HG03558 (cell line): ENCODE measurements around the gene RHO.
"Not testable (repeated sequence)": the region's sequence is repeated elsewhere in the genome, so short reads cannot be mapped to it uniquely, and the experiment has no call there.

ENCODE experiments used
- ATAC-seq: cut with Tn5 transposase; IDR thresholded peaks from one replicate; pipeline ENCODE4 v1.9.1; 2021; ENCODE audit warnings: moderate number of reproducible peaks; ENCODE audit not compliant: unreplicated experiment; ENCODE audit errors: extremely low read depth

The RHO gene

DNA sequence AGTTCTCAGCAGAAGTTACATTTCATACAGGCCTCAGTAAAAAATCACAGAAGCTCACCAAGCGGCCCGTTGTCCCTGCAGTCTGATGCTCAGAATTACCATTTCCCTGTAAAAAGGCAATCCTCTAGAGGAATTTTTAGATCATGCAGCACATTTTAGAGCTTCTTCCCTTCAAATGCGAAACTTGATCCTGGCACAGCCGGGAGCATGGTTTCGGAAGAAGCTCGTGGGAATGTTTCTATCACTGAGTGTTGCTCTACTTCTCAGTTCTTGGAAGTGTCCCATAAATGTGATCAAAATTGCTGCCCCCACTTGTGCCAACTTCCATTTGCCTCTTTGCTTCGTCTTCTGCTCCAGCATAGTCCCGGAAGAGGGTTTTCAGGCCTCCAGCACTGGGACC lies 10.8 kb downstream of the RHO start:
- ATAC-seq = no peak

GRCh38 chr3:129540776-129541516 lies 12.5 kb downstream of the RHO start:
- no peak for ATAC-seq

DNA sequence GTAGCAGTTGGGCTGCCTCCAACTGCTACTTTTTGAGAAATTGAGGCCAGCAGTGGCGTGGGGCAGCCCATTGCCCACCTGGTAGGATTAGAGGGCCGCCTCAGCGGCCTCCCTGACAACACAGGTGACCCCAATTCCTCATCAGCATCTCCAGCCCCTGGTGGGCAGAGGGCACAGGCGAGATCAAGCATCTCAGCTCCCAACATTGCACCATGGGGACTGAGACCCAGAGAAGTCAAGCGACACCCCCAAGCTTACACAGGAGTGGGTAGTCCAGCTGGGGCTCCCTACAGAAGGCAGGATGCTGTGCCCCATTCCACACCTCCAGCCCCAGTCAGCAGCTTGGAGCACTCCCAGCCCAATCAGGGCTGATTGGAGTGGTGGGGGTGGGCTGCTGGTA lies 14.3 kb downstream of the RHO start:
- ATAC-seq = no peak

GRCh38 chr3:129543156-129543790 lies 14.8 kb downstream of the RHO start, which contains the start of gene H1-8:
H1-8 (plus strand) TSS chr3:129543175; CDS start chr3:129543219, 44 bp downstream.
- ATAC-seq = no peak

DNA sequence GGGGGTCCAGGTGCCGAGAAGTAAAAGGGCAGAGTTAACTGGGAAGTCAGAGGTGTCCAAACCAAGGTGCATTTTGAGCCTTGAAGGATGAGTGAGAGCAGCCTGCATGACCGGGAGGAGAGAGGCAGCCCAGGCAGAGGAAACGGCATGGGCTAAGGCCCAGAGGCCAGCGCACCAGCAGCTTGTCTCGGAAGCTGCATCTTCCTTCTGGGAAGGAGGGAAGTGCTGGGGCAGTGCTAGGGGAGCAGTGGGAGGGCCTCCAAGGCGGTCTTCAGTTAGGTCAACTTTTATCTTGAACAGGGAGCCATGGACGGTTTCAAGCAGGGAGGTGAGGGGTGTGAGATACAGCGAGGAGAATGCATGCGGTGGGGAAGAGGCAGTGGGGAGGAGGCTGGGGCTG lies 15.6 kb downstream of the RHO start:
- no peak for ATAC-seq

GRCh38 chr3:129545951-129546350 lies 17.5 kb downstream of the RHO start:
- ATAC-seq = not testable (repeated sequence)

DNA sequence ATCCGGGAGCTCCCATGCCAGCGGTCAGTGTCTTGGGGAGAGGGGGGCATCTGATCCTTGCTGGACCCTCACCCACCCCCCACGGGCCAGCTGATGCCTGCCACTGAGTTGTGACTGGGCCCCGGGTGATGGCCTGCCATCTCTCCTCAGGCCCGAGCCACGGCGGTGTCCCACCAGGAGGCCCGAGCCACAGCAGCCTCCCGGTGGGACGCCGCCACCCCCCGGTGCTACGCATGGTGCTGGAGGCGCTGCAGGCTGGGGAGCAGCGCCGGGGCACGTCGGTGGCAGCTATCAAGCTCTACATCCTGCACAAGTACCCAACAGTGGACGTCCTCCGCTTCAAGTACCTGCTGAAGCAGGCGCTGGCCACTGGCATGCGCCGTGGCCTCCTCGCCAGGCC lies 18.8 kb downstream of the RHO start:
- no peak for ATAC-seq

- ATAC-seq = no peak
These were observed 19.9 kb downstream of the RHO start for GRCh38 chr3:129548104-129548965.

GRCh38 chr3:129549006-129549800 lies 20.8 kb downstream of the RHO start:
- ATAC-seq = no peak

DNA sequence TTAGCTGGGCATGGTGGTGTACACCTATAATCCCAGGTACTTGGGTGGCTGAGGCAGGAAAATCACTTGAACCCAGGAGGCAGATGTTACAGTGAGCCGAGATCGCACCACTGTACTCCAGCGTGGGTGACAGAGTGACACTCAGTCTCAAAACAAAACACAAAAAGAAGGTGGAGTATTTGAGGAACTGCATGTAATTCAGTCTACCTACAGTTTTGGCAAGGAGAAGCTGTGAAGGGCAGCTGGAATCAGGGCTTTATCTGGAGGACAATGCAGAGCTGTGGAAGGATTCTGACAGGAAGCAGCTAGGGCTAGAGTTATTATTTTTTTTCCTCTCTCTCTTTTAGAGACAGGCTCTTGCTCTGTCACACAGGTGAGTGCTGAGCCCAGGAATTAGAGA lies 21.4 kb downstream of the RHO start:
- ATAC-seq = no peak

GRCh38 chr3:129552287-129553050 lies 24.0 kb downstream of the RHO start:
- ATAC-seq = no peak

GRCh38 chr3:129553171-129553570 lies 24.7 kb downstream of the RHO start:
- ATAC-seq = no peak

DNA sequence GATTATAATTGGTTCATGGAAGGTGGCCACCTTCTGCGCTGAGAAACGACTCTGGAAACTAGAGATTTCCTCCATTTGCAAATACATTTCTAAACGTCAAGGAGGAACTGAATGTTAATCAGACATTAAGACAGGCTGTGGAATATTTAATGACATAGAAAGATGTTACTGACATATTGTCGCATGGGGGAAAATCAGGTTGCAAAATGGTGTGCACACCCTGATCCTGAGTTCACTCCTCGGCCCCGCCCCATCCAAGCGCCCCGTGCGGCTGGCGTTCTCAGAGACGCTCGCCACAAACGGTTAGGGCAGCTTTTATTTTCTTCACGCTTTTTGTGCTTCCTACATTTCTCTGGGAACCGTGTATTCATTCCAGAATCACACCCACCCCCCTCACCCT lies 25.3 kb downstream of the RHO start:
- no peak for ATAC-seq

GRCh38 chr3:129554356-129555152 lies 26.1 kb downstream of the RHO start:
- no peak for ATAC-seq

- no peak for ATAC-seq
These were observed 26.7 kb downstream of the RHO start for GRCh38 chr3:129555153-129555550.

DNA sequence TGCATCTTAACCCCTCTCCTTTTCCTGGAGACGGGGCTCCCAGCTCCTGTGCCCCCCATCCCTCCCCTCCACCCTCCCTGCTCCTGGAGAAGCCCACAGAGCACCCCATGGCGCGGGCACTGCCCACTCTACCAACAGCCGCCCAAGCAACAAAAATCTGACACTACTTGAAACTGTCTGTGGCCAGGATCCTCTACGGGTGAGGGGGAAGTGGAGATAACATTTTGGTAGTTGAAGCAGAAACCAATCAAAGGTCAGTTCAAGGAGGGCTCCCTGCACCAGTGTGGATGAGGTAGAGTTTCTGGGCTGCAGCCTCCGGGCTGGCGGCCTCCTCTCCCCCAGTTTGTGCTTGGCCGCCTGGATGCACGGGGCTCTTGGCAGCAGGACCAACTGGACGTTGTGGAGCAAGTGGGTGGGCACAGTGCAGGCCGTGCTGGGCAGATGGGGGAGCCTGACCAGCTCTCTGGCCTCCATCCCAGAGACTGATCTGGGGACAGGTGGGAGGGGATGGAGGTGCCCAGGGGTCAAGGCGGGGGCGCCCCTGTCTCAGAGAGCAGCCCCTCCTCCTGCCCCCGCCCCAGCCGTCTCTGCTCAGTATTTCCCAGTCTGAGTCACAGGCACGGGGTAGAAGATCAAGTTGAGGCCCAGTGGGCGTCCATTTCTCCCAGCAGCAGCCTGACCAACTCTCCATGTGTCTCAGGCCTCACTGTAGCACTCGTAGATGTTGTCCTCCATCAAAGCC lies 27.3 kb downstream of the RHO start:
- ATAC-seq = no peak

DNA sequence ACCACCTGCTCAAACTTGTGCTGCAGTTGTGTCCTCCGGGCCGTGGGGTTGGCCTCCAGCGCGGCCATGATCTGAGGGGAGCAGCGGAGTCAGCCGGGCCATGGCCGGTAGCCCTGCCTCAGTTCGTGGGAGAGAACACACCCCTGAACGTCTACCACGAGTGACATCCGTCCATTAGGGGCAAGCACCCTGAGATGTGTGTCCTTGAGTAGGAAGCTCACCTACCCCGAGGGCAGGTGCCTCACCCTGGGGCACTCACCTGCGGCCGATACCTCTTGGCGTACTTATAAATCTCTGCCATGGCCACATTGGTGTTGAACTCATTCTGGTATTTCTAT lies 27.9 kb downstream of the RHO start:
- ATAC-seq = no peak

GRCh38 chr3:129556890-129557547 lies 28.6 kb downstream of the RHO start:
- ATAC-seq = no peak
